GM21381 (cell line): Measurements from ENCODE around the gene SYNPR.
"Not testable (repeated sequence)": the region's sequence is repeated elsewhere in the genome, so short reads cannot be mapped to it uniquely, and the experiment has no call there.

Experiments used
- ATAC-seq: cut with Tn5 transposase; IDR thresholded peaks from one replicate; pipeline ENCODE4 v1.9.1; 2021; ENCODE audit warnings: mild to moderate bottlenecking, moderate library complexity; ENCODE audit not compliant: unreplicated experiment

The SYNPR gene

GRCh38 chr3:63607716-63608115, 329.6 kb downstream of the SYNPR start:
- no peak for ATAC-seq

GRCh38 chr3:63609408-63609807, 331.3 kb downstream of the SYNPR start:
- no peak for ATAC-seq

GRCh38 chr3:63609834-63610233, 331.7 kb downstream of the SYNPR start:
- no peak for ATAC-seq

DNA sequence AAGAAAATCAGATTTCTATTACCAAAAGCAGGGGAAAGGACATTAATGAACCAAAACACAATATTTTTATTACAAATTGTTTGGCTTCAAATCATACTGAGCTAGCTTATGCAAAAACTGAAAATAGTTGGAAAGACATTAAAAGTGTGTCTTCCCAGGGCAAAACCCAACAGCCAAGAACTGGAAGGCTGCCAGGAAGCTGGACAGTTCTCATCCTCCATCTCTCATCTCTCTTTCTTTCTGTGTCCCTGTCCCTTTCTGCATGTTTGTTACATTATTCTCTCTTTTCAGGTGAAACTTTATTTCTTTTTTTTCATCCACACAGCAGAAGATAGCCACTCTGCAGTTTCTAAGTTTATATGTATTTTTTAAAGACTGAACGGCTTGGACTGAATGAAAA, 333.3 kb downstream of the SYNPR start:
- ATAC-seq: no peak

- ATAC-seq: no peak
Observed at GRCh38 chr3:63613561-63613960, 335.5 kb downstream of the SYNPR start.

DNA sequence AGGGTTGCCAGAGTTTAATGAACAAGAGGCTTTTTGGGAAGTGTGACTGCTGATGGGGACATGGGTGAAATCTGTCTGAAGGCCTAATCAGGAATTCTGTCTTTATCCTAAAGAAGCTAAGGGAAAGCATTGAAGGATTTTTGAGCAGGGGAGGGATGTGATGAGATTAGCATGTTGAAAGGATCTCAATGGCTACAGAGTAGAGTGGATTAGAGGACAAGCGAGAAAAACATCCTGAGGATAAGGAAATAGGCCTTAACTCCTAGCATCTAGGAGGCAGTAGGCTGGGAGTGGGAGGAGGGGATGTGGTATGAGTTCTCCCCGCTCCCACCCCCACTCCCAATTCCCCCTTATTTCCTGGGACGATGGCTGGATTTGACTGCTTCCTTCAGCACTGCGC, 339.3 kb downstream of the SYNPR start:
- no peak for ATAC-seq

DNA sequence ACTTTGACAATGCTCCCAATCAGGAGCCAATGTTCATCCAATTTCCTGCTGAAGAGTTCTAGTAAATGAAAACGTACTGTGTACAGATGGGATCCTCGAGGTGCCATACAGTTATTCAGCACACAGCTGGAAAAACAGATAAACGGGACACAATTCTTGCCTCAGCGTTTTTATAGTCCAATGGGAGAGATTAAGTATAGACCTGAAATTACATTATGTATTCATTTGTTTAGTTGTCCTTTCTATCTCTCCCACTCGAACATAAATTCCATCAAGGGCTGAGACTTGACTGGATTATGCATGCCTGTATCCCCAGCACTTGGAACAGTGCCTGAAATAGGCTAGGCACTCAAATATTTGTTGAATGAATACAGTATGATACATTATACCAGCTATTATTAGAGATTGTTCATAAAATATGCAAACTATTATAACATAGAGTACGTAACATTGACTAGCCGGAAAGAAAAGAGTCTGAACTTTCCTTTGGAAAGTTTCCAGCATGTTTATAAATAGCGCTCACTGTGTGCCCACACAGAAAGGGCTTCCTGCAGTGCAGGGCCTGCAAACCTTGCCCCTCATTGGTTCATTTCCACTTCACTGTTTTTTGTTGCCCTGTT, 346.9 kb downstream of the SYNPR start:
- ATAC-seq: no peak

DNA sequence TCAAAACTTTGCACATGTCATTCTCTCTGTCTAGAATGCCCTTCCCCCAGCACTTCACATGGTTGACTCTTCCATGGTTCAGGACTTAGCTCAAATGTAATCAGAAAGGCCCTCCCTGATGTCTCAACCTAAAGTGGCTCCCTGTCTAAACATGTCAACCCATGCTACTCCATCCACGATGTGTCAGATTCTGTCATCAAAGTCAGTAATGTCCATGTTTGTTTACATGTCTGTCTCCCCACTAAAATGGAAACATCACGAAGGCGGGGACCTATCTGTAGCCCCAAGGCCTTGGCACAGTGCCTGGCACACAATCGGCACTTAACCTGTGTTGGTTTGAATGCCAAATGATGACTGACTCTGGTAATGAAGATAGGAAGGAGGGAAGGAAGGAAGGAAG, 353.6 kb downstream of the SYNPR start:
- no peak for ATAC-seq

DNA sequence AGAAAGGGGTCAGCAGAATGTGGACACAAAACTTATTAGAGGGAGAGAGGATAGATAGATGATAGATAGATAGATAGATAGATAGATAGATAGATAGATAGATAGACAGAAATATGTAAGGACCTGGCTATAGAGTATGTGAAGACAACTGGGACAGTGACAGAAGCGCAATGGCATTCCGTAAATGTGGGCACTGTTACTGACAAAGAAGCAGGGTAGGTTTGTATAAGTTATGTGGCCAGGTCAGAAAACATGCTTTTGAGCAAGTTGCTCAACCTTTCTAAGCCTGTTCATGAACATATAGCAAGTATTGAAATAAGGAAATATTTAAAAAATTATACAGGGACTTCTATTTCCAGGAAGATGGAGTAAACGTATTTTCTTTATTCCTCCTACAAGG, 357.1 kb downstream of the SYNPR start:
- no peak for ATAC-seq

GRCh38 chr3:63639806-63640205, 361.7 kb downstream of the SYNPR start:
- no peak for ATAC-seq

DNA sequence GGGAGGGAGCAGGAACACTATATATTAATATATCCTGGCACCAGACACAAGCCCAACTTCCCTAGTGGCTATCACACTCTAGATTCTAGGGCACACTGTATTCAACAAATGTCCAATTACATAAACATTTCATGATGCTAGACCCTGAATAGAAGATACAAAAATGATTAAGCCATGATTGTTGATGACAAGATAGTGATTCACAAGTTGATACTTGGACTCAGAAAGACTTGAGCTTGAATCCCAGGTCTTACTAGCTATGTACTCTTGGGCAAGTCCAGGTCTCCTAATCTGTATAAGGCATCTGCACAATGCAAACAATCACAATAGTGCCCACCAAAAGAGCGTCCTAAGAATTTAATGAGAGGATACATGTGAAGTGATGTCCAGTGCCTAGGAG, 364.4 kb downstream of the SYNPR start:
- ATAC-seq: no peak

DNA sequence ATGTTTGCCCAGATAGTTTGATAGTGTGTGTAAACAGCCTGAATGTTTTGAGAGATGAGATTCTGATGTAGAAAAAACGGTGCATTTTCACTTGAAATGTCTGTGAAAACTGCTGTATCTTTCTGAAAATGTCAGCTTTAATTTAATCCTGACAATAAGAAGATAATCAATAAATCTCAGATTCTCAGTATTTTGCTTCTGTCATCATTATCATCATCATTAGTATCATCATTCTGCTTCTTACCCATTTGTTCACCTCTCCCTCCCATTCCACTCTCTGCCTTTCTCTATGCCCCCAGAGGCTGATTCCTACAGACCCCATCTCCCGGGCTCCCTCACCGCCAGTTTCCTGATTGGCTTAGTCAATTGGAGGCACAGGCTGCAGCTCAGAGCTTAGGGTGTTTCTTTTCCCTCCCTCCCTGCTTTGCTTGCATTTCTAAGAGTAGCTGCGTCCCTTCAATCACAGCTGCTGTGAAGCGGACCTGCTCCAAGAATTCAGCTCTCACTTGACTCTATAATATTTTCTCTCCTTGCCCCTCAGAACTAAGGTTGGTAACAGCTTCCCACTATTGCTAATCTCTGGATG, 366.2 kb downstream of the SYNPR start:
- ATAC-seq: no peak

GRCh38 chr3:63644928-63645781, 367.0 kb downstream of the SYNPR start:
- not testable (repeated sequence) for ATAC-seq

- no peak for ATAC-seq
Observed at GRCh38 chr3:63652066-63652725, 374.1 kb downstream of the SYNPR start, which contains the start of gene SNTN. TSS of gene SNTN (plus strand) at chr3:63652675. CDS start at chr3:63652688, 13 bp downstream.

DNA sequence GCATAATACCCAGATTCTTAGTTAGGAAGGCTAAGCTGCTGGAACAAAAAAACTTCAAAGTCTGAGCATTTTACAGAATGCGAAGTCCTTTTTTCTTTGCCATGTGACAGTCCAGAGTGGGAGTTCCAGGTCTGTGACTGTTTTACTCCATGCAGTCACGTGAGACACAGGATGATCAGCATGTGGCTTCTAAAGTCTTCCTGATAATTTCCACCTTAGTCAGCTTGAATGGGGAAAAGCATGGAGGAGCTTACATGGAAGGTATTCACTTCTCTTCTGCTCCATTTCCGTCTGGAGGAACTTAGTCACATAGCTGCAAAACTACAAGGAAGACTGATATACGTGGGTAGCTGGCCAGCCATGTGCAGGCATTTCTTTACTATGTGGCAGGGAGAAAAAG, 376.1 kb downstream of the SYNPR start:
- no peak for ATAC-seq

- ATAC-seq: no peak
Observed at GRCh38 chr3:63654931-63655330, 376.8 kb downstream of the SYNPR start.

DNA sequence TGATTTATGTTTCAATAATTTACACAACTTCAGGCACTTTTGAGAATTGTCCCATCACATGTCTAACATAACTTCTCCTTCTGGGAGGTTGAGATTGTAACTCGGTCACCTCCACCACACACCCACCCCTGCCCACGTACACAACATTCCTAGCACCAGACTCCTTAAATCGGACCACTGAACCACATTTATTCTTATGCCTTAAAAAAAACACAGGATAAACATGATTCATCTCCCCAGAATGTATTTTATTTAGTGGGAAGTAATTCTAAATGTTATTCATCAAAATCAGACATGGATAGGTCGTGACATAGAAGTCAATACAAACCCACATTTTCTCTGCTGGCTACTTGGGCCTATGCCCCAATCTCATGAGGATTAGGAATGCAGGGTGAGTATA, 377.4 kb downstream of the SYNPR start:
- ATAC-seq: no peak

DNA sequence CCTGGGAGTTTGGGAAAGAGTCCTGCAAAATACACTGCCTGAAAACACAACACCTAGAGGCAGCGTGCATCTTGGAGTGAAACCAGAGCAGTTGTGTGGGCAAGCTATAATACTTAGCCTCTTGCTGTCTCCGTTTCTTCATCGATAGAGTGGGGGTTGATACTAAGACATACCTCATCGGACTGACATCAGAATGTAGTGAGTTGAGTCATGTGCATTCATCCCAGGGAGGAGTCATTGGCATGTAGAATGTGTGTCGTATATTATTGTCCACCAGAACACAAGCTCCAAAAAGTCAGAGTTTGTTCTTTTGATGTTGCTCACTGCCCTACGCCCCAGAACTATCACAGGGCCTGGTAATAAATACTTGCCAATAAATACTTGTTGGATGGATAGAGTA, 378.7 kb downstream of the SYNPR start:
- ATAC-seq: no peak

DNA sequence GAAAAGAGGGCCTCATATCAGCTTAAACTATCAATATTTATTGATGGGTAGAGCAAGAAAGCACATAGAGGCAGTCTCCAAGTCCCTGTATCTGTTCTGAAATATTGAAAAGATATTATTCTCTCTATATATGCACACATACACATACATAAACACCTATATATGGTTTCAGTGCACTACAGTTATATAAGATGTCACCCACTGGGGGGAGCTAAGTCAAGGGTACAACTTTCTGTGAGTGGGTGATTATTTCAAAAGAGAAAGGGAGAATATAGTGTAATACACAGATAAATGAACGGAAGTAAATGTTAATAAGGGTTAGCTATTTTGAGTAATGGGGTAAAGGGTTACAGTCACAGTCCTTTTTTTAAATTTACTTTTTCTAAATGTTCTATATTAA, 383.1 kb downstream of the SYNPR start:
- ATAC-seq: no peak

GRCh38 chr3:63662011-63662410, 383.9 kb downstream of the SYNPR start:
- ATAC-seq: no peak

DNA sequence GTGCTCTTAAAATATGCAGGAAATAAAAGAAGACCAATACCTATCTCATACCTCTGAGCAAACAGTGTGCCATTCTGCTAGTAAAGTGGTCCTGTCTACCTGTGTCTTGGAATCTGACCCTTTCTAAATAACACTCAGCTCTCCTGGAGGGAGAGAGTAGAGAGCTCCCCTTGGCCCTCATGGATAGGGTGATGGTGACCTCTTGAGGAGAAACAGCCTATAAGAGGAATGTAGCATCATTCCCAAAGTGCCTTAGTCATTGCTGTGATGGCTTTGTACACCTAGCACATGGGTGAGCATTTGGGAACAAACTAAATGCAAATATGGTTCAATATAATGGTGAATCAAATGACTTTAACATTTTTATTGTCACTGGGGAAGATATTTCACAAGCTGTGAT, 384.4 kb downstream of the SYNPR start:
- ATAC-seq: no peak
